Stomach smooth muscle (tissue), 2 donors: ENCODE data around the gene RNF225.
"Not testable (repeated sequence)": the region's sequence is repeated elsewhere in the genome, so short reads cannot be mapped to it uniquely, and the experiment has no call there.

ENCODE experiments used
- H3K27ac ChIP-seq: one replicate; pipeline ENCODE4 v1.7.0; 2013; ENCODE audit warnings: mild to moderate bottlenecking, low read length, inconsistent platforms
- H3K27me3 ChIP-seq, 2 donors: one replicate each; pipeline ENCODE4 v1.7.0; 2013; ENCODE audit warnings: low read length in 2 of 2; ENCODE audit not compliant: insufficient read depth in 2 of 2, control insufficient read depth in 1 of 2
- H3K36me3 ChIP-seq, 2 donors: one replicate each; pipeline ENCODE4 v1.7.0; 2013; ENCODE audit warnings: low read length in 2 of 2; ENCODE audit not compliant: control insufficient read depth in 2 of 2, insufficient read depth in 2 of 2
- H3K4me1 ChIP-seq: one replicate; pipeline ENCODE4 v1.7.0; 2013; ENCODE audit warnings: low read length; ENCODE audit not compliant: control insufficient read depth, insufficient read depth
- H3K4me3 ChIP-seq, 2 donors: one replicate each; pipeline ENCODE4 v1.7.0; 2013; ENCODE audit warnings: low read length in 2 of 2
- H3K9ac ChIP-seq, 2 donors: one replicate each; pipeline ENCODE4 v1.7.0; 2013; ENCODE audit warnings: low read length in 2 of 2, mild to moderate bottlenecking in 1 of 2
- H3K9me3 ChIP-seq, 2 donors: one replicate each; pipeline ENCODE4 v1.7.0; 2013; ENCODE audit warnings: low read length in 2 of 2; ENCODE audit not compliant: control insufficient read depth in 2 of 2
- donor health status: healthy.
- donor health status: Pancreatic carcinoma.

RNF225 gene

GRCh38 chr19:58429745-58430144 lies 34.3 kb downstream of the RNF225 start:
- H3K36me3 ChIP-seq: peaks cover 28 to 31% of the 10 kb centered on the region in 2 donors
- H3K4me3 ChIP-seq: no peak overlapping the region
- H3K4me1 ChIP-seq: no peaks in the 10 kb centered on the region
- H3K9me3 ChIP-seq: peaks cover 78 to 83% of the 10 kb centered on the region in 2 donors
- no peak overlapping the region for H3K9ac ChIP-seq
- no peak overlapping the region for H3K27ac ChIP-seq
- H3K27me3 ChIP-seq: no peaks in the 10 kb centered on the region

- H3K27ac ChIP-seq: no peak overlapping the region
- peak overlapping the region in 1 of 2 donors; percentile 51 for H3K4me3 ChIP-seq
- peaks cover 79 to 91% of the 10 kb centered on the region in 2 donors for H3K9me3 ChIP-seq
- H3K4me1 ChIP-seq: peaks cover 2% of the 10 kb centered on the region
- peaks cover 59 to 61% of the 10 kb centered on the region in 2 donors for H3K36me3 ChIP-seq
- no peak overlapping the region for H3K9ac ChIP-seq
- H3K27me3 ChIP-seq: no peaks in the 10 kb centered on the region
Observed at GRCh38 chr19:58434217-58434616, 38.8 kb downstream of the RNF225 start.

DNA sequence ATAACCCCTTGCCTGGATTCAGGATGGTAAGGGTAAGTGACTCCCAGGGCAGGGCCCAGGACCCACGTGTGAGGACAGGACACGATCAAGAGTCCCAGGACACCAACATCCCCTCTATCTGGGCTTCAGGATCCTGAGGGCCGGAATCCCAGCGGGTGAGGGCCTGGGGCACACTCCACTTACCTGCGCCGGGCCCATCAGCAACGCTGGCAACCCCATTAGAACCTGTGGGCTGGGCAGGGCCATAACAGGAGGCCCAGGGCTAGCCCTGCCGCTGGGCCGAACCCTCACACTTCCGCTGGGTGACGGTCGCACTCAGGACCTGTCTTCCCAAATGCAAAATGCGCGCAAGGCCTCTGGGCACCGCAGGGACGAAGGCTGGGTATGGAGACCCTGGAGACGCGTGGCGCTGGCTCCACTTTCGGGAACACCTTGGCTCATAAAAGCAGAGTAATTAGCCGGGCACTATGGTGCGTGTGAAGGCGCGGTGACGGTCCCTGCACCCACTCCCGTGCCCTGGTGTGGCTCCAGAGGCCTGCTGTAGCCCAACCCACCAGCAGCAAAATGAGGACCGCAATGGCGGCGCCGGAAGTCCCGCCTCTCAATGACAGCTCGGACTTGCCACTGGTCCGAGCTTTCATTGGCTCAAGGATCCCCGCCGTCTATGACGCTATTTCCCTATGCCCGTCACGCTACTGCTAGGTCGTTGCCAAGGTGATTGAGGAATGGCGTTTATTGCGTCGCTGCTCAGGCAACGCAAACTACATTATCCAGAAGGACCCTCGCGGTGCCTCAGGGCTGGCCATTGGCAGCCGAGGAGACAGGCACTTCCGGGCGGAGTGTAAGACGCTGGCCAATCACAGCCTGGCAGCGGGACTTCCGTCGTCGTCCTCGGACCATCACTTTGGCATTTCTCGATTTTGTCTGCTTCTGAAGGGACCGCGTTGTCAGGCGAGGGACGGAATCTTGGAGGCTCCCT lies 44.4 kb downstream of the RNF225 start, which contains the start of gene ZNF132:
ZNF132 (minus strand) TSS at position 578 of the 979 bp plus-strand sequence; CDS start at position 246, 332 bp downstream.
- Histone ChIP-seq H3K9ac (peak within 1 kb of the TSS; percentile 75 to 87), H3K4me3 (peak within 1 kb of the TSS; percentile 96 to 97), H3K27me3 (no peaks in the 10 kb centered on the region), H3K27ac (peak within 1 kb of the TSS; percentile 83), H3K36me3 (peaks cover 29 to 30% of the 10 kb centered on the region in 2 donors), H3K4me1 (peaks cover 17% of the 10 kb centered on the region), H3K9me3 (peaks cover 29 to 44% of the 10 kb centered on the region in 2 donors)

GRCh38 chr19:58440556-58440955 lies 45.1 kb downstream of the RNF225 start:
- peak overlapping the region; percentile 75 for H3K9ac ChIP-seq
- H3K4me1 ChIP-seq: peaks cover 17% of the 10 kb centered on the region
- no peaks in the 10 kb centered on the region for H3K27me3 ChIP-seq
- peak overlapping the region; percentile 96 to 97 for H3K4me3 ChIP-seq
- H3K27ac ChIP-seq: peak overlapping the region; percentile 83
- peaks cover 22 to 23% of the 10 kb centered on the region in 2 donors for H3K36me3 ChIP-seq
- peaks cover 22 to 37% of the 10 kb centered on the region in 2 donors for H3K9me3 ChIP-seq

DNA sequence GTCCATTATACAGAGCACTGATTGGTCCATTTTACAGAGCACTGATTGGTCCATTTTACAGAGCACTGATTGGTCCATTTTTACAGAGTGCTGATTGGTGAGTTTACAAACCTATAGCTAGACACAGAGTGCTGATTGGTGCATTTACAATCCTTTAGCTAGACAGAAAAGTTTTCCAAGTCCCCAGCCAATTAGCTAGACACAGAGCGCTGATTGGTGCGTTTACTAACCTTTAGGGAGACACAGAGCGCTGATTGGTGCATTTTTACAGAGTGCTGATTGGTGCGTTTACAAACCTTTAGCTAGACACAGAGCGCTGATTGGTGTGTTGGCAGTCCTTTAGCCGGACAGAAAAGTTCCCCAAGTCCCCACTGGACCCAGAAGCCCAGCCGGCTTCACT lies 47.5 kb downstream of the RNF225 start:
- not testable (repeated sequence) for H3K27me3 ChIP-seq, H3K27ac ChIP-seq
- peaks cover 17% of the 10 kb centered on the region for H3K4me1 ChIP-seq

More for the DNA sequence above, 47.5 kb downstream of the RNF225 start:
- not testable (repeated sequence) for H3K9ac ChIP-seq, H3K4me3 ChIP-seq, H3K36me3 ChIP-seq
- peaks cover 3 to 16% of the 10 kb centered on the region in 2 donors for H3K9me3 ChIP-seq
